Effector memory CD4-positive, alpha-beta T cell (primary cell): ENCODE measurements around the gene PLCXD1.

Source experiments
- DNase-seq, 3 donors: peaks; one replicate each; pipeline ENCODE4 v3.0.0-alpha.2; 2020
- H3K27ac ChIP-seq: 2 replicates; pipeline ENCODE4 v1.7.0; 2013; ENCODE audit warnings: mild to moderate bottlenecking, low read length, moderate library complexity; ENCODE audit not compliant: insufficient read depth, poor library complexity, severe bottlenecking
- H3K27me3 ChIP-seq: replicated peaks from 2 replicates; pipeline ENCODE4 v1.7.0; 2013; ENCODE audit warnings: mild to moderate bottlenecking, low read length; ENCODE audit not compliant: insufficient read depth, control insufficient read depth, poor library complexity, severe bottlenecking
- H3K36me3 ChIP-seq: 2 replicates; pipeline ENCODE4 v1.7.0; 2013; ENCODE audit warnings: mild to moderate bottlenecking, low read length, moderate library complexity; ENCODE audit not compliant: control insufficient read depth, insufficient read depth
- H3K4me1 ChIP-seq: 2 replicates; pipeline ENCODE4 v1.7.0; 2013; ENCODE audit warnings: low read length, mild to moderate bottlenecking; ENCODE audit not compliant: control insufficient read depth, insufficient read depth, poor library complexity, severe bottlenecking
- H3K4me3 ChIP-seq: 2 replicates; pipeline ENCODE4 v1.7.0; 2013; ENCODE audit warnings: low read length, low read depth, mild to moderate bottlenecking; ENCODE audit not compliant: insufficient read depth, poor library complexity, severe bottlenecking
- H3K9me3 ChIP-seq: 2 replicates; pipeline ENCODE4 v1.7.0; 2013; ENCODE audit warnings: mild to moderate bottlenecking, low read length, moderate library complexity; ENCODE audit not compliant: control insufficient read depth

PLCXD1 gene

DNA sequence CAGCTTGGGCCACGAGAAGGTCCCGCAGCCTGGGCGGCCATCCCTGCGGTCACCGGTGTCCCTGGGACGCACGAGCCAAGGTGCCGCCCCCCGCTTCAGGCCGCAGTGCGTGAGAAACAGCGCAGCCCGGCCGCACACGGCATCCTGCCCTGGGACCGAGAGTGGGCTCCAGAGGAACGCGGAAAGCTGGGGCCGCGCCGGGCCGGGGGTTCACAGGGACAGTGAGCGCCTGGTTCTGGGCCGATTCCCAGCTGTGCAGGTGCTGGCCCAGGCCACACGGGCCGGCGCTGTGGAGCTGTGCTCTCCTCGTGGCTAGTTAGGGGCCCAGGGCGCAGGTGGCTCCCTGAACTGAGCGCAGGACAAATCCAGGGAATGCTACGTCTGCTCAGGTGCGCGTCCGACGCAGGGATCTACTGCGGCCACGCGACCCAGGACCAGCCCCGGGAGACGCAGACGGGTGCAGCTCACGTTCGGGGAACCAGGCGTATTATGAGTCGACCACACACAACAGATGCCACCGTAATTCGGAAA is 63.3 kb downstream of the PLCXD1 start:
- Histone ChIP-seq H3K4me3 (no peak overlapping the region), H3K9me3 (no peaks in the 10 kb centered on the region), H3K27ac (no peak overlapping the region), H3K27me3 (no peaks in the 10 kb centered on the region), H3K4me1 (no peaks in the 10 kb centered on the region), H3K36me3 (peaks cover 4% of the 10 kb centered on the region)
- no peak for DNase-seq

DNA sequence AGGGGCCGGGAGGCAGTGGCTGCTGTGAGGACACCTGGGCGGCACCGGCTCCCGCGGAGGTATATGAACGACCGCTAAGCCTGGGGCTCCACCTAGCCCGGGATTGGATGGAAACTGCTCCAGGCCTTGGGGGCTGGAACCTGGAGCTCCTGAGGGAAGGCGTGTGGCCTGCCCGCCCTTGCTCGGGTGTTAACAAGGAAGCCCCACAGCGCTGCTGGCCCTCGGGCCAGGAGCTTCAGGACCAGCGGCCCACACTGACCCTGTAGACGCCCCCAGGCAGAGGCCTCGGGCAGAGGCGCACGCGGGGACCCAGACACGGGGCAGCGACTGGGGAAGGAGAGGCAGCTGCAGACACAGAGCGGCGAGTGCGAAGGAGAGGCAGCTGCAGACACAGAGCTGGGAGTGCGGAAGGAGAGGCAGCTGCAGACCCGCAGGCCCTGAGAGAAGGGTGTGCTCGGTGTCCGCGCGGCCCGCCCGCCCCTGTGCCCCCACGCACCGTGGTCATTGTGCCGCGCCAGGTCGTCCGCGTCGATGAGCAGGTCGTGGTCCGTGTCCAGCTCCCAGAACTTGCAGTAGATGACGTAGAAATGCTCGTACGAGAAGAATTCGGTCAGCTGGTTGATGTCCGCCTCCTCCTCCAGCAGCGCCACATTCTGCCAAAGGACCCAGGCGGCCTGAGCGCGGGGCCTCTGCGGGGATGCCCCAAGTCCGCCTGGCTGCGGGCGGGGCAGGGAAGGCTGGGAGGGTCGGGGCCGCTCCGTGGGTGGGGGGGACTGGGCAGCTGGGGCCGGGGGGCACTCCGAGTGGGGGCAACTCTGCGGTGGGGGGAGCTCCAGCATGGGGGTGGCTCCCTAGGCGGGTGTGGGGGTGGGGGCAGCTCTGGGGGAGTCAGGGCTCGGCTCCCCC is 64.1 kb downstream of the PLCXD1 start:
- H3K4me1 ChIP-seq: no peaks in the 10 kb centered on the region
- peaks cover 4% of the 10 kb centered on the region for H3K36me3 ChIP-seq
- H3K27ac ChIP-seq: no peak overlapping the region
- H3K4me3 ChIP-seq: no peak overlapping the region
- H3K9me3 ChIP-seq: no peaks in the 10 kb centered on the region
- H3K27me3 ChIP-seq: no peaks in the 10 kb centered on the region
- DNase-seq: no peak

DNA sequence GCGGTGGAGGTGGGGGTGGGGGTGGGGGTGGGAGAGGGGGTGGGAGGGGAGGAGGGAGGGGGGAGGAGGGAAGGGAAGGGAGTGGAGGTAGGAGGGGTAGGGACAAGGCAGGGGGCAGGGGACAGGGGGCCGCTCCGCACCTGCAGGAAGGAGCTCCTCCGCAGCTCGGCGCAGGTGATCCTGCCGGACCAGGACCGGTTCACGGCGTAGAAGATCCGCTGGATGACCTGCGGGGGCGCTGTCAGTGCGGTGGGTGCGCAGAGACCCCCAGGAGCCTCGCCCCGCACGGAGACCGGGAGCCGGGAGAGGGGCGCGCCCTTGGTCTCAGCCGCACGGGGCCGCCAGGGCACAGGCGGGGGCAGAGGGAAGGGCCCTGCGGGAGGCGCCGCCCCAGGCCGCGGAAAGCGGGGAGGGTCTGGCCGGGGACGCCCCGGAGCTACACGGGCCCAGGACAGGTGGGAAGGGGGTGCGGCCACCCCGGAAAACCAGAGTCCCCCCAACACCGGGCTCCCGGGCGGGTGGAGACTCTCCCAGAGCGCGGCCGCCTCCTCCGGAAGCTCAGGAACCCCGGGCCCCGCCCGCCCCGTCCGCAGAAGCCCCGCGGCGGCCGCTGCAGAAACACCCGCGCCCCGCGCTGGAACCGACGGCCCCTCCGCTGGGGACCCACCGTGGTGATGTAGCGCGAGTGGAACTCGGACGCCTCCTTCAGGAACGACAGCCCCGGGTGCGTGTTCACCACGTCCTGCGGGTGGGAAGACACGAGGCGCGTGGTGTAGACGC is 65.0 kb downstream of the PLCXD1 start:
- Histone ChIP-seq H3K4me3 (no peak overlapping the region), H3K36me3 (peaks cover 4% of the 10 kb centered on the region), H3K27me3 (no peaks in the 10 kb centered on the region), H3K9me3 (no peaks in the 10 kb centered on the region), H3K27ac (no peak overlapping the region), H3K4me1 (no peaks in the 10 kb centered on the region)
- DNase-seq: no peak

DNA sequence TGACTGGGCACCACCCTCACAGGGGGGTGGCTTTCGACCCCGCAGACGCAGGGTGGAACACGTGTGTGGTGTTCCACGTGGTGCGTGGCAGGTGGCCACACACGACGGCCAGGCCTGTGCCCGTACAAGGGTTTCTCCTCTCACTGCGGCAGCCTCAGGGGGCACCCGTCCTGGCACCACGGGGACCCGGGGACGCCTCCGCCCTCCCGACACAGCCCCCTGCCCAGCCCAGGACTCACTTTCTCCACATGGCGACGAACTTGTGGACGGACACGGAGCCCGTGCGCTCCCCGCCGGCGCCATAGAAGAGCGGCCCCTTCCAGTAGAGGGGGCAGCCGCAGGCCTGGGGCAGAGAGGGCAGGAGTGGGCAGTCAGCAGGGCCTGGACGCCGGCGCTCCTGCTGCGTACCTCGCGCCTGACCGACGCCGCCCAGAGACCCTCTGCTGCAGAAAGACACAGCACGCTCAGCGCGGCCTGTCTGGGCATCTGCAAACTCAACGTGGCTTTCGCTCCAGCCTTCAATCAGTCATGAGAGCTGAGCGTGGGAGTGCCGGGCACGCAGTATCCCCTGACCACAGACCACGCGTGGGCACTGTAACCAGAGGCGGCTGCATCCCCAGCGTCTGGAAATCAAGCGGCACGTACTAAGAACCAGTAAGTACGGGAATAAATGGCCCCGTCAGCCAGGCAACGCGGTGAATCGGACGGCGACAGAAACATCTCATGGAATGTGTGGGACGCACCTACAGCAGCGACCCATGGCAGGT is 66.4 kb downstream of the PLCXD1 start:
- Histone ChIP-seq H3K27me3 (no peaks in the 10 kb centered on the region), H3K9me3 (no peaks in the 10 kb centered on the region), H3K4me3 (no peak overlapping the region), H3K4me1 (no peaks in the 10 kb centered on the region), H3K27ac (no peak overlapping the region), H3K36me3 (peaks cover 4% of the 10 kb centered on the region)
- DNase-seq: no peak

DNA sequence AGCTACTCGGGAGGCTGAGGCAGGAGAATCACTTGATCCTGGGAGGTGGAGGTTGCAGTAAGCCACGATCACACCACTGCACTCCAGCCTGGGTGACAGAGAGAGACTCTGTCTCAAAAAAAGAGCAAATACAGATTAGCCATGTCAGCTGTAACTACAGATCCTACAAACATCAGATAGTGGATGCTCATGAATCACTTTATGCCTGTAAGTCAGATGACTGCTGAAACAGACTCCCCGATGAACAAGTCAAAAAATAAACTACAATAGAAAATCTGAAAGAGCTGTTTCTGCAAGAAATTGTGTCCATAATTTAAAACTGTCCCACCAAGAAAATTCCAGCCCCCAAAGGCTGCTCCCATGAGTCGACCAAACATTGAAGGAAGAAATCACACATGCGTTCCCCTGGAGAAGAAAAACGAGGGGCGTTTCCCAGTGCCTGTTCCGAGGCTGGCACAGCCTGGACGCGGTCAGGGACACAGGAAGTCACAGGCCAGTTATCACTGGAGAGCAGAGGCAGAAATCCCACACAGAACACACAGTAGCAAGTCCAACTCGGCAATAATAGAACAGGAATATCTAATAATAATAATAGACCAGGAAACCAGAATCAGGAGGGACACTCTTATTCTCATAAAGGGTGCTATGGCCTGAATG is 67.4 kb downstream of the PLCXD1 start:
- Histone ChIP-seq H3K27ac (no peak overlapping the region), H3K36me3 (peaks cover 4% of the 10 kb centered on the region)
- no peak for DNase-seq

DNA sequence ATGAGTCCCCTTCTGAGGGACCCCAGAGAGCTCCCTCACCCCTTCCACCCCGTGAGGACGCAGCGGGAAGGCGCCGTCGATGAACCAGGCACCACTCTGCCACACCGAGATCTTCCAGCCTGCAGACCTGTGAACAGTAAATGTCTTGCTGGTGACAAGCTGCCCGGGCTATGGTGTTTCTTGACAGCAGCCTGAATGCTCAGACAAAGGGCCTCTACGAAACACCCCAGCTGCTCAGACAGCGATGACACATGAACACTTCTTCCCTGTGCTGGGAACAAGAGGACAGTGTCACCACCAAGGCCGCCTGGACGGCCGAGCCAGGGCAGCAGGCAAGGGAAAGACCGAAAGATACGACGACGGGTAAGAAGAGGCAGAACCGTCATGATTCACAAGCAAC is 68.0 kb downstream of the PLCXD1 start:
- H3K36me3 ChIP-seq: peaks cover 4% of the 10 kb centered on the region

More for the DNA sequence above, 67.4 kb downstream of the PLCXD1 start:
- no peaks in the 10 kb centered on the region for H3K27me3 ChIP-seq
- no peak overlapping the region for H3K4me3 ChIP-seq
- no peaks in the 10 kb centered on the region for H3K9me3 ChIP-seq
- no peaks in the 10 kb centered on the region for H3K4me1 ChIP-seq

GRCh38 chrX:349702-350101 is 68.5 kb downstream of the PLCXD1 start:
- DNase-seq: no peak
- H3K4me3 ChIP-seq: no peak overlapping the region
- H3K9me3 ChIP-seq: no peaks in the 10 kb centered on the region
- H3K27ac ChIP-seq: no peak overlapping the region
- H3K27me3 ChIP-seq: no peaks in the 10 kb centered on the region
- peaks cover 4% of the 10 kb centered on the region for H3K36me3 ChIP-seq
- no peaks in the 10 kb centered on the region for H3K4me1 ChIP-seq

More for the DNA sequence above, 68.0 kb downstream of the PLCXD1 start:
- Histone ChIP-seq H3K27me3 (no peaks in the 10 kb centered on the region), H3K4me3 (no peak overlapping the region), H3K9me3 (no peaks in the 10 kb centered on the region), H3K27ac (no peak overlapping the region), H3K4me1 (no peaks in the 10 kb centered on the region)
- DNase-seq: no peak

DNA sequence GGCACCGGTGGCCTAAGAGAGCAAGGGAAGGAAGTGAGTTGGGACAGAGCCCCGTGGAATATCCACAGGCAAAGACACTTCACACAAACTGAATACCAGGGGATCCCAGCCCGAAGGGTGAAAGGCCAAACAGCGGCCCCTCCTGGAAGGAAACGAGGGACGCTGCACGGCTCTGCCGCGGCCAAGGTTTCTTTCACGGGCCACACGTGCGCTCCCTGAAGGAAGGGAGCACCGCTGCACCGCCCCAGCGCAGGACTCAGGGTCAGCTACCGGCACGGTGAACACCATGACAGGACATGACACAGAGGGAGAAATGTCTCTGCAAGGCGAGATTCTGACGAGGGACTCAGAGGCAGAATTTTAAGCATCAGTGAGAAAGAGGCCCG is 69.0 kb downstream of the PLCXD1 start:
- no peak for DNase-seq
- Histone ChIP-seq H3K27me3 (no peaks in the 10 kb centered on the region), H3K27ac (no peak overlapping the region), H3K36me3 (peaks cover 1% of the 10 kb centered on the region), H3K4me3 (no peak overlapping the region), H3K9me3 (no peaks in the 10 kb centered on the region), H3K4me1 (no peaks in the 10 kb centered on the region)

DNA sequence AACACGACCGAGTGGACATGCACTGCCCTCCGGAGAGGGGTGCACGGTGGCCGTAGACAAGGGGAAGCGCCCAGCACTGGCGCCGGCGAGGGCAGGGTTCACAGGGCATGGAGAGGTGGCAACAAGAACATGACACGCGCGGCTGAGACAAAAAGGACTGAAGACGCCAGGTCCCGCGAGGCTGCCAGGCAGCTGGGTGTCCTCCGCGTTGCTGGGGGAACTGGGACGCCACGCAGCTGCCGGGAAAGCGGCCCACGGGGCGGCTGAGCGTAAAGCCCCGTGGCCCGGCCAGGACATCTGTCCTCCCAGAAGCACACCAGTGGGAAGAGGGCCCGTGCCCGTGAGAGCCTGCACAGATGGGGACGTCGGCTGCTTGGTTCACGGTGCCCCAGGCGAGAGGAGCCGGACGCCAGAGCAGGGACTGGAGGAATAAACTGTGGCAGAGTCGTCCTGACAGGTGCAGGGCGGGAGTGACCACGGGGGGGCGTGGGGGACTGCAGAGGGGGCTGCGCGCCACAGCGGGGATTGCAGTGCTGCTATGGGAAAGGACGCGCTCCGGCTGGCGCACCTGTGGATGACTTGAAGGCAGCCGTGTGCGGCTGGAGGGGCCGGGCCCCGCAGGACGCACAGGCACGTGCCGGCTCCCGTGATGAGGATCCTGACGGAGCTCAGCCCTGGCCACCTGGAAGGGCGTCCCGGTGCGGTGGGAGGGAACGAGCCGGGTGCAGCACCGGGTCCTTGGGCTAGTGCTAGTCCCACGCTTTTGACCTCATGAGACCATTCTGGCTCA is 69.5 kb downstream of the PLCXD1 start:
- no peaks in the 10 kb centered on the region for H3K27me3 ChIP-seq
- no peaks in the 10 kb centered on the region for H3K36me3 ChIP-seq
- no peak for DNase-seq
- no peak overlapping the region for H3K4me3 ChIP-seq
- no peak overlapping the region for H3K27ac ChIP-seq
- H3K4me1 ChIP-seq: no peaks in the 10 kb centered on the region
- no peaks in the 10 kb centered on the region for H3K9me3 ChIP-seq
